Measurements from ENCODE around the gene RPS24. TPM values are rescaled to one million over a fixed set of nuclear protein-coding genes. Genes with fewer than 3 reads are reported as not detected.
A peak's percentile ranks its signal among the peaks of the same experiment; 100 is the strongest.

The RPS24 gene
- total and polyA plus RNA-seq, 9 of the 15 experiments (the other 6 are each of a cell fraction or from before 2014, with no cell fraction given): 1,947 to 7,307 (median 5,944) TPM

DNA sequence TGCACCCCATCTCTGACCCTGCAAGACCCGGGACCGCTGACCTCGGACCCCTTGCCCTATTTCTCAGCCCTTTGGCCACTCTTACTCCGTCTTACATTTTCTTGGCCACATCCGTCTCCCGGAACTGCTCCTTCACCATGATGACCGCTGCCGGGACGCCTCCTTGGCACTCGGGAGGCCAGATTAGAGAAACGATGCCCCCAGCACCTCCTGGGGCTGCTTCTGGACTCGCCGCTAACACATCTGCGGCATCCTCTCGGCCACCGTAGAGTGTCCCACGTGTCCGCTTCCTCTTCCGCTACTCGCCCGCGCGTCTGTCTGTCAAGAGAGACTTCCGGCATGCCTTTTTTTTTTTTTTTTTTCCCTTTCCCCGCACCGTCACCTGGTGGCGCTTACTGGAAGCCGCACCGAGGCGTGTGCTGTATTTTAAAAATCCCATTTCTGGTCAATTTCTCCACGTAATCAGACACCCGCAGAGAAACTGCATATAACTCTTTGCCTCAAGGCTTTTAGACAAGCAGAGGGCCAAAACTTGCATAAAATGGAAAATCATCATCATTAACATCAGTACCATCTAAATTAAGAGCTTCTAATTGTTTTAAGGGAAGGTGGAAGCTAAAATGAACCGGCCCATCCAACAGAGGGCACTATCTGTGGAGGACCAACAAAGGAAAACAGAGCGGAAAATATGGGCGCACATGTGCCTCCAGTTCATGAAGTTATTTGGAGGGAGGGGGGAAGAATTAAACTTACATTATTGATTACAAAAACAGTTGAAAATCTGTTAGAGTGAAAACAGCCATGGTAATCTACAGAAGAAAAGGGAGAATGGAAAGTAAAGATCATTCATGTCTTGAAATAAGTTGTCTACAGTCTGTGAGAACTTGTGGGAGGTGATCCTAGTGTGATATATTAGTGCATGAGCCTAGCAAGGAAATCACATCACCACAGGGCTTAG is 4.1 kb upstream of the RPS24 start, which contains the start of gene POLR3A (continued):
- TF ChIP-seq RBM17 (IDR thresholded peaks at IDR 0.05; ENCODE audit: borderline replicate concordance, low read depth, low read length): no peak
- TF ChIP-seq U2AF1 (optimal IDR thresholded peaks at IDR 0.05; ENCODE audit: low read depth, low read length): no peak
- TF ChIP-seq RBFOX2 (IDR thresholded peaks at IDR 0.05; ENCODE audit: low read depth, low read length): peak; percentile 85
- TF ChIP-seq FOSL1 (tag; conservative IDR thresholded peaks at IDR 0.05): peak; percentile 67
- peak; percentile 15 to 63; a peak in 1 of 4 replicates for TF ChIP-seq TRIM24 (IDR thresholded peaks at IDR 0.05)
- TF ChIP-seq FOXM1 (IDR thresholded peaks at IDR 0.05; ENCODE audit: low read depth): peak; percentile 75
- TF ChIP-seq FOXM1 (CRISPR knock-in tag; IDR thresholded peaks at IDR 0.05; ENCODE audit: low read depth): no peak
- TF ChIP-seq OTX1 (CRISPR knock-in tag; IDR thresholded peaks at IDR 0.05): no peak
- 0 out of 2 replicates have a peak, but pooled peaks have one; percentile 44 for TF ChIP-seq HIVEP1 (CRISPR knock-in tag; IDR thresholded peaks at IDR 0.05)
- no peak for TF ChIP-seq TAL1 (IDR thresholded peaks at IDR 0.05)
- TF ChIP-seq ZNF77 (CRISPR knock-in tag; IDR thresholded peaks at IDR 0.05): no peak
- no peak for TF ChIP-seq SNRNP70 (optimal IDR thresholded peaks at IDR 0.05; ENCODE audit: low read depth, low read length)
- TF ChIP-seq ZBTB17 (CRISPR knock-in tag; IDR thresholded peaks at IDR 0.05): peak; percentile 55; the same call in 1 of the 2 replicates
- peak in 1 of 3 experiments; percentile 70; a peak in 2 of 6 replicates for TF ChIP-seq ZBTB11 (CRISPR knock-in tag; IDR thresholded peaks at IDR 0.05)
- peak; percentile 90 for TF ChIP-seq MBD2 (IDR thresholded peaks at IDR 0.05; ENCODE audit: borderline replicate concordance, low read depth)
- no peak for TF ChIP-seq ZFPM2 (CRISPR knock-in tag; IDR thresholded peaks at IDR 0.05)
- peak; percentile 80 for TF ChIP-seq ATF7 (IDR thresholded peaks at IDR 0.05)
- no peak for TF ChIP-seq ZFP1 (CRISPR knock-in tag; IDR thresholded peaks at IDR 0.05)
- TF ChIP-seq ETS2 (tag; IDR thresholded peaks at IDR 0.05; ENCODE audit: borderline replicate concordance, poor library complexity, severe bottlenecking): no peak
- TF ChIP-seq TAF9B (IDR thresholded peaks at IDR 0.05; ENCODE audit: partially characterized antibody): peak; percentile 59
- TF ChIP-seq STAT5A (IDR thresholded peaks at IDR 0.05; ENCODE audit: borderline replicate concordance, low read length): peak; percentile 13; the same call in 1 of the 2 replicates
- TF ChIP-seq HINFP (tag; conservative IDR thresholded peaks at IDR 0.05; ENCODE audit: low read depth): 0 out of 2 replicates have a peak, but pooled peaks have one; percentile 47
- TF ChIP-seq ATF1 (CRISPR knock-in tag; IDR thresholded peaks at IDR 0.05): no peak
- peak; percentile 89 for TF ChIP-seq ATF1 (tag; IDR thresholded peaks at IDR 0.05)

Data from K562 (cell line).